HepG2 (cell line): Measurements from ENCODE around the gene OR52W1. TPM values are rescaled to one million over a fixed set of nuclear protein-coding genes. Genes with fewer than 3 reads are reported as not detected.

ENCODE experiments used
- AFF4 ChIP-seq: sonication (generic); formaldehyde crosslinking; IDR thresholded peaks from 2 replicates; pipeline ENCODE4 v1.4.0; 2020; ENCODE audit warnings: missing genetic modification reagents
- CENPX ChIP-seq: sonication (generic); formaldehyde crosslinking; IDR thresholded peaks from 2 replicates; pipeline ENCODE4 v1.9.0; 2021; ENCODE audit warnings: mild to moderate bottlenecking, missing genetic modification reagents, moderate library complexity
- DNMT1 ChIP-seq: sonication (generic); formaldehyde crosslinking; IDR thresholded peaks from 2 replicates; pipeline ENCODE4 v1.5.1; 2020; ENCODE audit warnings: mild to moderate bottlenecking, missing genetic modification reagents
- ELF4 ChIP-seq: sonication (generic); formaldehyde crosslinking; IDR thresholded peaks from 2 replicates; pipeline ENCODE4 v1.5.0; 2020; ENCODE audit warnings: missing genetic modification reagents, mild to moderate bottlenecking, moderate library complexity, borderline replicate concordance
- GATAD1 ChIP-seq: IDR thresholded peaks from 2 replicates; pipeline ENCODE4 v1.6.1; 2016; ENCODE audit warnings: missing genetic modification reagents, missing compliant biosample characterization
- NFKB2 ChIP-seq: sonication (generic); formaldehyde crosslinking; IDR thresholded peaks from 2 replicates; pipeline ENCODE4 v1.4.0; 2020; ENCODE audit warnings: missing genetic modification reagents, borderline replicate concordance
- POLR2AphosphoS5 ChIP-seq: IDR thresholded peaks from 2 replicates; pipeline ENCODE4 v1.6.1; 2012; ENCODE audit warnings: low read depth, low read length
- RAD51 ChIP-seq: fragments of 450-650 bp; IDR thresholded peaks from 2 replicates; pipeline ENCODE4 v1.6.1; 2016; ENCODE audit warnings: borderline replicate concordance
- RBM39 ChIP-seq: fragments of 200-400 bp; formaldehyde crosslinking; IDR thresholded peaks from one replicate; pipeline ENCODE4 v1.6.1; 2018; ENCODE audit warnings: antibody characterized with exemption, mild to moderate bottlenecking, low read depth, low read length; ENCODE audit not compliant: poor library complexity, severe bottlenecking
- RCOR2 ChIP-seq: IDR thresholded peaks from 2 replicates; pipeline ENCODE4 v1.6.1; 2016; ENCODE audit warnings: missing biosample characterization, missing genetic modification reagents
- SMAD9 ChIP-seq: sonication (generic); formaldehyde crosslinking; IDR thresholded peaks from 2 replicates; pipeline ENCODE4 v1.5.1; 2020; ENCODE audit warnings: mild to moderate bottlenecking, missing genetic modification reagents
- THAP11 ChIP-seq: IDR thresholded peaks from 2 replicates; pipeline ENCODE4 v1.6.1; 2016; ENCODE audit warnings: missing biosample characterization, missing genetic modification reagents
- ZNF256 ChIP-seq: sonication (generic); formaldehyde crosslinking; conservative IDR thresholded peaks from 2 replicates; pipeline ENCODE4 v1.4.0; 2020; ENCODE audit warnings: missing genetic modification reagents
- ZNF274 ChIP-seq: sonication (generic); formaldehyde crosslinking; IDR thresholded peaks from 2 replicates; pipeline ENCODE4 v1.5.1; 2020; ENCODE audit warnings: mild to moderate bottlenecking, missing genetic modification reagents
- ZNF773 ChIP-seq: sonication (generic); formaldehyde crosslinking; IDR thresholded peaks from 2 replicates; pipeline ENCODE4 v1.4.0; 2020; ENCODE audit warnings: missing genetic modification reagents, borderline replicate concordance
- ZNF788 ChIP-seq: sonication (generic); formaldehyde crosslinking; IDR thresholded peaks from 2 replicates; pipeline ENCODE4 v1.5.0; 2020; ENCODE audit warnings: mild to moderate bottlenecking, missing genetic modification reagents, borderline replicate concordance
- ZNF792 ChIP-seq: IDR thresholded peaks from 2 replicates; pipeline ENCODE4 v1.6.1; 2016
- polyA plus RNA-seq, 8 experiments: library from polyadenylated mRNA; depleted of rRNA in 3 of 8; stranded (reverse) in 7 of 8; unstranded in 1 of 8; fragments of >200 nt; fragmentation: Illumina TruSeq in 4 of 8; extraction: Trizol in 4 of 8; gene quantifications; 2 replicates each; pipeline versions ENCODE4 v1.2.1 to v1.2.3, GENCODE V29; 2011 to 2016; ENCODE audit warnings: low read depth in 4 of 8, missing spikeins in 1 of 8, mixed read lengths in 1 of 8; ENCODE audit not compliant: insufficient read depth in 1 of 8
- total RNA-seq, 5 experiments: library from RNA; depleted of rRNA; stranded (reverse); fragments of >200 nt; fragmentation: Illumina TruSeq; extraction: Trizol; gene quantifications; 2 replicates each; pipeline ENCODE4 v1.2.3, GENCODE V29; 2016; ENCODE audit warnings: low read depth in 1 of 5
- TF ChIP-seq, protein P1 (sequence below): sonication (generic); formaldehyde crosslinking; IDR thresholded peaks from 2 replicates; pipeline ENCODE4 v1.5.1; 2020; ENCODE audit warnings: missing genetic modification reagents, mild to moderate bottlenecking, borderline replicate concordance
- TF ChIP-seq, protein P2 (sequence below): IDR thresholded peaks from 2 replicates; pipeline ENCODE4 v1.6.1; 2016; ENCODE audit warnings: missing compliant biosample characterization, missing genetic modification reagents, borderline replicate concordance
- TF ChIP-seq, protein P3 (sequence below): sonication (generic); formaldehyde crosslinking; IDR thresholded peaks from 2 replicates; pipeline ENCODE4 v1.4.0; 2020; ENCODE audit warnings: missing genetic modification reagents

OR52W1 gene
- total and polyA plus RNA-seq, 2 of the 13 experiments (the other 11 are each of a cell fraction or from before 2014, with no cell fraction given), result not detected

GRCh38 chr11:6234387-6235107 is 35.5 kb downstream of the OR52W1 start, which contains the start of gene FHIP1B (continued):
- TF ChIP-seq ZNF773 (CRISPR knock-in tag) (no peak), POLR2AphosphoS5 (peak; percentile 64), RAD51 (no peak), RCOR2 (CRISPR knock-in tag) (no peak), GATAD1 (CRISPR knock-in tag) (peak; percentile 86), ELF4 (CRISPR knock-in tag) (no peak), CENPX (CRISPR knock-in tag) (no peak), ZNF788 (peak; percentile 32; the same call in 1 of the 2 replicates), ZNF256 (CRISPR knock-in tag) (no peak), ZNF792 (CRISPR knock-in tag) (no peak), RBM39 (no peak), ZNF274 (no peak), AFF4 (no peak), NFKB2 (CRISPR knock-in tag) (0 out of 2 replicates have a peak, but pooled peaks have one; percentile 38), THAP11 (CRISPR knock-in tag) (peak; percentile 87), SMAD9 (CRISPR knock-in tag) (no peak), DNMT1 (no peak)
- TF ChIP-seq, protein P1, sequence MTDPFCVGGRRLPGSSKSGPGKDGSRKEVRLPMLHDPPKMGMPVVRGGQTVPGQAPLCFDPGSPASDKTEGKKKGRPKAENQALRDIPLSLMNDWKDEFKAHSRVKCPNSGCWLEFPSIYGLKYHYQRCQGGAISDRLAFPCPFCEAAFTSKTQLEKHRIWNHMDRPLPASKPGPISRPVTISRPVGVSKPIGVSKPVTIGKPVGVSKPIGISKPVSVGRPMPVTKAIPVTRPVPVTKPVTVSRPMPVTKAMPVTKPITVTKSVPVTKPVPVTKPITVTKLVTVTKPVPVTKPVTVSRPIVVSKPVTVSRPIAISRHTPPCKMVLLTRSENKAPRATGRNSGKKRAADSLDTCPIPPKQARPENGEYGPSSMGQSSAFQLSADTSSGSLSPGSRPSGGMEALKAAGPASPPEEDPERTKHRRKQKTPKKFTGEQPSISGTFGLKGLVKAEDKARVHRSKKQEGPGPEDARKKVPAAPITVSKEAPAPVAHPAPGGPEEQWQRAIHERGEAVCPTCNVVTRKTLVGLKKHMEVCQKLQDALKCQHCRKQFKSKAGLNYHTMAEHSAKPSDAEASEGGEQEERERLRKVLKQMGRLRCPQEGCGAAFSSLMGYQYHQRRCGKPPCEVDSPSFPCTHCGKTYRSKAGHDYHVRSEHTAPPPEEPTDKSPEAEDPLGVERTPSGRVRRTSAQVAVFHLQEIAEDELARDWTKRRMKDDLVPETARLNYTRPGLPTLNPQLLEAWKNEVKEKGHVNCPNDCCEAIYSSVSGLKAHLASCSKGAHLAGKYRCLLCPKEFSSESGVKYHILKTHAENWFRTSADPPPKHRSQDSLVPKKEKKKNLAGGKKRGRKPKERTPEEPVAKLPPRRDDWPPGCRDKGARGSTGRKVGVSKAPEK (CRISPR knock-in tag), result no peak
- TF ChIP-seq, protein P2, sequence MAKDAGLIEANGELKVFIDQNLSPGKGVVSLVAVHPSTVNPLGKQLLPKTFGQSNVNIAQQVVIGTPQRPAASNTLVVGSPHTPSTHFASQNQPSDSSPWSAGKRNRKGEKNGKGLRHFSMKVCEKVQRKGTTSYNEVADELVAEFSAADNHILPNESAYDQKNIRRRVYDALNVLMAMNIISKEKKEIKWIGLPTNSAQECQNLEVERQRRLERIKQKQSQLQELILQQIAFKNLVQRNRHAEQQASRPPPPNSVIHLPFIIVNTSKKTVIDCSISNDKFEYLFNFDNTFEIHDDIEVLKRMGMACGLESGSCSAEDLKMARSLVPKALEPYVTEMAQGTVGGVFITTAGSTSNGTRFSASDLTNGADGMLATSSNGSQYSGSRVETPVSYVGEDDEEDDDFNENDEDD (CRISPR knock-in tag), result peak; percentile 71; the same call in 1 of the 2 replicates
- TF ChIP-seq, protein P3, sequence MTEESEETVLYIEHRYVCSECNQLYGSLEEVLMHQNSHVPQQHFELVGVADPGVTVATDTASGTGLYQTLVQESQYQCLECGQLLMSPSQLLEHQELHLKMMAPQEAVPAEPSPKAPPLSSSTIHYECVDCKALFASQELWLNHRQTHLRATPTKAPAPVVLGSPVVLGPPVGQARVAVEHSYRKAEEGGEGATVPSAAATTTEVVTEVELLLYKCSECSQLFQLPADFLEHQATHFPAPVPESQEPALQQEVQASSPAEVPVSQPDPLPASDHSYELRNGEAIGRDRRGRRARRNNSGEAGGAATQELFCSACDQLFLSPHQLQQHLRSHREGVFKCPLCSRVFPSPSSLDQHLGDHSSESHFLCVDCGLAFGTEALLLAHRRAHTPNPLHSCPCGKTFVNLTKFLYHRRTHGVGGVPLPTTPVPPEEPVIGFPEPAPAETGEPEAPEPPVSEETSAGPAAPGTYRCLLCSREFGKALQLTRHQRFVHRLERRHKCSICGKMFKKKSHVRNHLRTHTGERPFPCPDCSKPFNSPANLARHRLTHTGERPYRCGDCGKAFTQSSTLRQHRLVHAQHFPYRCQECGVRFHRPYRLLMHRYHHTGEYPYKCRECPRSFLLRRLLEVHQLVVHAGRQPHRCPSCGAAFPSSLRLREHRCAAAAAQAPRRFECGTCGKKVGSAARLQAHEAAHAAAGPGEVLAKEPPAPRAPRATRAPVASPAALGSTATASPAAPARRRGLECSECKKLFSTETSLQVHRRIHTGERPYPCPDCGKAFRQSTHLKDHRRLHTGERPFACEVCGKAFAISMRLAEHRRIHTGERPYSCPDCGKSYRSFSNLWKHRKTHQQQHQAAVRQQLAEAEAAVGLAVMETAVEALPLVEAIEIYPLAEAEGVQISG (CRISPR knock-in tag), result peak; percentile 75; the same call in 1 of the 2 replicates
